Measurements from ENCODE around the gene CDH11. TPM values are rescaled to one million over a fixed set of nuclear protein-coding genes. Genes with fewer than 3 reads are reported as not detected.

CDH11 gene
- total RNA-seq, 1 experiment from 2014 or later, result 5.4 TPM

DNA sequence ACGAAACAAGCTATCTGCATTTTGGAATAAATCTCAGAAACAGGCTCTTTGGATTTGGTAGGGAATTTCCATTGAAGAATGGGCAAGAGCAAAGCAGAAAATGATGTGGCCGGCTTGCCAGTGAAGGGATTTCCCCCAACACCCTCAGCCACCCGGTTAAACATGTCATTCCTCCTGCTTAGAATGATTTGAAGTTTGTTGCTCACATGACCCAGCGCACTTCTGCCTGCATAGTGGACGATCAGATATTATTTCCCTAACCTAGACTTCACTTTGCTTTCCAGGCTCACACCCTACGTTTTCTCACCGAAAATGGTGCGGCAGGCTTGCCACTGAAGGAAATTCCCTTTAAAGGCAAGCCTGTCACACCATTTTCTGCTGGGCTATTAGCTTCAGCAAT lies 170.7 kb downstream of the CDH11 start:
- H3K18ac ChIP-seq (ENCODE audit: insufficient read length, low read depth, low read length), result no peak overlapping the region
- no peaks in the 10 kb centered on the region for H3K9me3 ChIP-seq (ENCODE audit: control insufficient read depth, low read depth, low read length)
- DNase-seq, result no peak
- H4K8ac ChIP-seq (replicated peaks; ENCODE audit: insufficient read length, low read depth, low read length), result no peak overlapping the region
- no peaks in the 10 kb centered on the region for H3K4me1 ChIP-seq (ENCODE audit: insufficient read depth, low read length)
- no peak overlapping the region for H3K14ac ChIP-seq (ENCODE audit: insufficient read depth, low read length)
- no peak overlapping the region for H3K27ac Mint-ChIP-seq
- H3K9ac ChIP-seq (ENCODE audit: extremely low read depth, insufficient read length, low read length), result no peak overlapping the region
- H4K20me1 ChIP-seq (ENCODE audit: control insufficient read depth, insufficient read depth, insufficient read length), result no peaks in the 10 kb centered on the region
- H3T11ph ChIP-seq (ENCODE audit: low read length), result no peak overlapping the region
- H2BK15ac ChIP-seq (ENCODE audit: low read depth, low read length), result no peak overlapping the region
- H3K23me2 ChIP-seq (ENCODE audit: insufficient read length, low read depth, low read length, poor library complexity, severe bottlenecking), result no peaks in the 10 kb centered on the region
- H3K9me3 Mint-ChIP-seq, result no peaks in the 10 kb centered on the region; a peak in 1 of 5 replicates
- H3K4me2 ChIP-seq (ENCODE audit: insufficient read depth, insufficient read length, low read length), result no peak overlapping the region
- no peak overlapping the region for H3K56ac ChIP-seq (ENCODE audit: insufficient read length, low read depth, low read length)
- H2BK120ac ChIP-seq (ENCODE audit: low read depth, low read length, poor library complexity, severe bottlenecking), result no peak overlapping the region
- H3K27me3 Mint-ChIP-seq (ENCODE audit: low read depth), result no peaks in the 10 kb centered on the region; the same call in 1 of the 2 replicates
- no peaks in the 10 kb centered on the region for H3K4me1 Mint-ChIP-seq
- no peak overlapping the region for H3K4me3 Mint-ChIP-seq
- H3K4ac ChIP-seq (ENCODE audit: low read depth, low read length), result no peak overlapping the region
- no peak overlapping the region for H3K23ac ChIP-seq (ENCODE audit: insufficient read length, low read depth, low read length)
- no peak overlapping the region for H2BK5ac ChIP-seq (ENCODE audit: insufficient read length, low read length)
- TF ChIP-seq CTCF (conservative IDR thresholded peaks at IDR 0.05), result no peak
- H4K91ac ChIP-seq (ENCODE audit: insufficient read length, low read depth, low read length), result no peak overlapping the region
- no peaks in the 10 kb centered on the region for H3K27me3 ChIP-seq (ENCODE audit: insufficient read depth, low read length)
- no peak overlapping the region for H4K5ac ChIP-seq (ENCODE audit: insufficient read length, low read depth, low read length)
- H3K27ac ChIP-seq (ENCODE audit: insufficient read length, low read depth, low read length), result no peak overlapping the region
- no peaks in the 10 kb centered on the region for H3K79me2 ChIP-seq (ENCODE audit: insufficient read depth, low read length)
- H3K79me1 ChIP-seq (ENCODE audit: insufficient read depth, low read depth, low read length, poor library complexity, severe bottlenecking), result no peaks in the 10 kb centered on the region
- H3K36me3 Mint-ChIP-seq (ENCODE audit: insufficient read depth in 1 of 3, low read depth in 3 of 3), result peaks cover 0 to 5% (median 0%) of the 10 kb centered on the region in 3 experiments; a peak in 2 of 7 replicates
- H2AFZ ChIP-seq (ENCODE audit: low read length), result no peak overlapping the region
- no peak overlapping the region for H2AK5ac ChIP-seq (ENCODE audit: insufficient read length, low read length)
- WGBS (ENCODE audit: extremely low coverage, insufficient read length, low lambda C conversion rate), result no CpG with 5 or more reads among the region's 8 CpGs
- H2BK20ac ChIP-seq (ENCODE audit: low read depth, low read length, poor library complexity, severe bottlenecking), result no peak overlapping the region
- no peak overlapping the region for H2BK12ac ChIP-seq (ENCODE audit: insufficient read length, low read depth, low read length)
